ENCODE data around the gene DTNBP1. TPM values are rescaled to one million over a fixed set of nuclear protein-coding genes. Genes with fewer than 3 reads are reported as not detected.
"Not testable (repeated sequence)": the region's sequence is repeated elsewhere in the genome, so short reads cannot be mapped to it uniquely, and the experiment has no call there.

The DTNBP1 gene
- polyA plus RNA-seq, 4 donors, result 23.1 to 26.2 (median 23.8) TPM

GRCh38 chr6:15672291-15672690 lies 9.5 kb upstream of the DTNBP1 start:
- no peak for DNase-seq (ENCODE audit: low read depth in 4 of 4, low spot score in 2 of 4)

DNA sequence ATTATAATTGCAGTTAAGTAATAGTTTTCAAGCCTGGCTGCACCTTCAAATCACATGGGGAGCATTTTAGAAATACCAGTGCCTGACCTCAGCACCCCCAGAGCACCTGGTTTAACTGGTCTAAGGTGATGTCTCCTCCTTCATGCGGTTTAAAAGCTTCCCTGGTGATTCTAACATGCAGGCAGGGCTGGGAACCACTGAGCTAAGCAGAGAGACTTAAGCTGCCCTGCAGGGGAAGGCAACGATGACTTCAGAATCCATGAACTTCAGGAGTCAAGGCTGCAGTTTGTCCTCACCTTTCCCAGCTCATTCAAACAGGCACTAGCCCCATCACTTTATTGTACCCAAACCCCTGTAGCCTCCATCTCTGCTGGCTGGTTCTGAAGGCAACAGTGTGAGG lies 6.1 kb upstream of the DTNBP1 start:
- no peak for DNase-seq (ENCODE audit: low read depth in 4 of 4, low spot score in 2 of 4)

- DNase-seq (ENCODE audit: low read depth in 4 of 4, low spot score in 2 of 4), result not testable (repeated sequence)
Observed at GRCh38 chr6:15666896-15667295, 4.1 kb upstream of the DTNBP1 start.

GRCh38 chr6:15665237-15665636 lies 2.4 kb upstream of the DTNBP1 start:
- DNase-seq (ENCODE audit: low read depth in 4 of 4, low spot score in 2 of 4), result no peak

GRCh38 chr6:15663130-15663871 lies 473 bp upstream of the DTNBP1 start:
- DNase-seq (ENCODE audit: low read depth in 4 of 4, low spot score in 2 of 4), result peak in 1 of 4 donors; percentile 52

DNA sequence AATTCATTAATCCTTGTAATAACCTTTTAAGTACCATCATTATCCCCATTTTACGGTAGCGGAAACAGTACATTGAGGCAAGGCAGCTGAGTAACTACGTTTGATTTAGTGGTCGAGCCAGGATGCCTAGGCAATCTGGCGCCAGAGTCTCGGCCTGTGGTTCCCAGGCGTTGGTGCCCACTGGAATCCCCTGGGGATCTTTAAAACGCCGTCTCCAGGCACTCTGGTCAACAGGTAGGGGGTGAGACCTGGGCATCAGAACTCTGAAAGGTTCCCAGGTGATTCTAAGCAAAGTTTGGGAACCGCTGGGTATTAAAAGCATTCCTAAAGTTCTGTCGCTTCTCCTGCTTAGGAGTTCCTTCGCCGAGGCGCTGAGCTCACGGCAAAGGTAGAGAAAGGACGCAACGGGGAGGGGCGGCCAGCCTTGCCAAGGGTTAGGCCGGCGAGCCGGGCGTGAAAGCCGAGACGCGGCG lies 939 bp downstream of the DTNBP1 start:
- DNase-seq (ENCODE audit: low read depth in 4 of 4, low spot score in 2 of 4), result peak in 1 of 4 donors; percentile 15

DNA sequence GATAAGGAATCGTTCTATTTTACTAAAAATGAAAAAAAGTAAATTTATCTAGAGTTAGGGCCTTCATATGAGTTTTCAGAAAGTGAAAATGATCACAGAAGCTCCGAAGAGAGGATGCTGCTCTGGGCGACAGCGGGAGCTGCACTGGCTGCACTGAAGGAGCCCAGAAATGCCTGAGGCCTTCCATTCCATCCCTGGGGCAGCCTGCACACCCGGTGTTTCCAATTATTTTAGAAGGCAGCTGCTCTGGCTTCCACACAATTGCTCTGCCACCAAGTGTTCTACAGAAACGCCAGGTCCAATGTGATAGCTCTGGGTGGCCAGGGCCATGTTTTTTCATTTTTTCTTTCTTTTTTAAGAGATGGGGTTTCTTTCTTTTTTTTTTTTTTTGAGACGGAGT lies 3.6 kb downstream of the DTNBP1 start:
- DNase-seq (ENCODE audit: low read depth in 4 of 4, low spot score in 2 of 4), result no peak

- no peak for DNase-seq (ENCODE audit: low read depth in 4 of 4, low spot score in 2 of 4)
Observed at GRCh38 chr6:15658181-15658744, 4.6 kb downstream of the DTNBP1 start.

DNA sequence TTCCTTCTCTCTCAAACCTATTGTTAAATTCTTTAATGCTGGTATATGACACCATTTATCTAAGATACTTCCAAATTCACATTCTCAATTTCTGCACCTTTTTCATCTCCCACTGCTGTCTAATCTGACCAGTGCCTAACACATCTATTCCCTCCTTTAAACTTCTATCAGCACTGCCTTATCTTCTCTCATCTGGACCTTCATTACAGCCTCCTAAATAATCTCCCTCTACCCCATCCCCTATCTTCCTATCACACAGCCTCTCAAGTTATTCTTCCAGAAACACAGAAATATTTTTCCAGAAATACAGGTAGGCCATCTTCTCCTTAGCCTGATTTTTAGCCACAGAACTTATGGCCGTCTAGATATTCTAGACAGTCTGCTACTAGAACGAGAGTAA lies 5.5 kb downstream of the DTNBP1 start:
- DNase-seq (ENCODE audit: low read depth in 4 of 4, low spot score in 2 of 4), result no peak

- no peak for DNase-seq (ENCODE audit: low read depth in 4 of 4, low spot score in 2 of 4)
Observed at GRCh38 chr6:15656145-15656544, 6.7 kb downstream of the DTNBP1 start.

- DNase-seq (ENCODE audit: low read depth in 4 of 4, low spot score in 2 of 4), result no peak
Observed at GRCh38 chr6:15654250-15654649, 8.6 kb downstream of the DTNBP1 start.

GRCh38 chr6:15653581-15653980 lies 9.2 kb downstream of the DTNBP1 start:
- no peak for DNase-seq (ENCODE audit: low read depth in 4 of 4, low spot score in 2 of 4)

GRCh38 chr6:15650004-15650559 lies 12.7 kb downstream of the DTNBP1 start:
- DNase-seq (ENCODE audit: low read depth in 4 of 4, low spot score in 2 of 4), result not testable (repeated sequence)

DNA sequence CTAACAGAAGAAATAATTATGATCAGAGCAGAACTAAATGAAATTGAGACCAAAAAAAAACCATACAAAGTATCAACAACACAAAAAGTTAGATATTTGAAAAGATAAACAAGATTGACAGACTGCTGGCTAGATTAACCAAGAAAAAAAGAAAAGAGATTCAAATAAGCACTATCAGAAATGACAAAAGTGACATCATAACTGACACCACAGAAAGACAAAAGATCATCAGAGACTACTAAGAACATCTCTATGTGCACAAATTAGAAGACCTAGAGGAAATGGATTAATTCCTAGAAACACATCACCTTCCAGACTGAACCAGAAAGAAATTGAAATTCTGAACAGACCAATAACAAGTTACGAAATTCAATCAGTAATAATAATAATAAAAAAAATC lies 17.9 kb downstream of the DTNBP1 start:
- no peak for DNase-seq (ENCODE audit: low read depth in 4 of 4, low spot score in 2 of 4)

DNA sequence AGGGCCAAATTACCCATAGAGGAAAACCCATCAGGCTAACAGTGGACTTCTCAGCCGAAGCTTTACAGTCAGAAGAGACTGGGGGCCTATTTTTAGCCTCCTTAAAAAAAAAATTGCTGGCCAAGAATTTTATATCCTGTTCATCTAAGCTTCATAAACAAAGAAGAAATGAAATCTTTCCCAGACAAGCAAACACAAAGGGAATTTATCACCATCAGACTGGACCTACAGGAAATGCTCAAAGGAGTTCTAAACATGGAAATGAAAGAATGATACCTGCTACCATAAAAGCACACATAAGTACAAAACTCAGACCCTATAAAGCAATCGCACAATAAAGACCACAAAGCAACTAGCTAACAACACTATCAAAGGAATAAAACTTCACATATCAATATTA lies 19.3 kb downstream of the DTNBP1 start:
- no peak for DNase-seq (ENCODE audit: low read depth in 4 of 4, low spot score in 2 of 4)

- no peak for DNase-seq (ENCODE audit: low read depth in 4 of 4, low spot score in 2 of 4)
Observed at GRCh38 chr6:15642276-15642675, 20.6 kb downstream of the DTNBP1 start.

- no peak for DNase-seq (ENCODE audit: low read depth in 4 of 4, low spot score in 2 of 4)
Observed at GRCh38 chr6:15638373-15638772, 24.5 kb downstream of the DTNBP1 start.

DNA sequence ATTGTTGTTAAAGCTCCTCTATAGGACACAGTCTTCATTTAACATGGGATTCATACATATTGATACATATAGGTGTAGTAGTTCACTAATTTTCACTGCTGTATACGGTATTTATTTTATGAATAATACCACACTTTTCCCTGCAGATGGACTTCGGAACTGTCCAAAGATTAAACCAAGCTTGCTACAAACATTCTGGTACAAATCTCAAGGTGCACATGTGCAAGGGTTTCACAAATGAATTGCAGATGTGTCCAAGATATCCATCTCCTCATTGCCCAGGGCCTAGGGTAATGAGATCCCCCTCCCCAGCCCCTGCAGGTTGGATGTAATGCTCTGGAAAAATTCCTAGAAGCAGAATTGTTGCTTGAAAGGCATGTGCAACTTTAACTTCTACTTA lies 31.4 kb downstream of the DTNBP1 start:
- DNase-seq (ENCODE audit: low read depth in 4 of 4, low spot score in 2 of 4), result no peak

DNA sequence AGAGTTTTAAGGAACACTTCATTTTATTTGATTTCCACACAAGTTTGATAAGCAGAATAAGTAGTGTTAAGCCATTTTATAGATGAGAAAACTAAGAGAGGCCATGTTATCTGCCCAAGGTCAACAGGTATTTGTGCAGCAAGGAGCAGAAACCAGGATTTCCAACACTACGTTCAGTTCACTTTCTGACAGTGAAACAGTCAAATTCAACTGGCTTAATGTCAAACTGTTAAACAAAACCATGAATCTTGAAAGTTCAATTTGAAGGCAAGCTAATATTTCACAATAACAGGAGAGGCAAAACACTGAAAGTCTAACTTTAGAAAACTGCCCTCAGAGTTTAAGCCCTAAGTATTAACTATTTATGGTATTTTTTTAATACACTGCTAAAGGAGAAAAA lies 32.6 kb downstream of the DTNBP1 start:
- no peak for DNase-seq (ENCODE audit: low read depth in 4 of 4, low spot score in 2 of 4)

DNA sequence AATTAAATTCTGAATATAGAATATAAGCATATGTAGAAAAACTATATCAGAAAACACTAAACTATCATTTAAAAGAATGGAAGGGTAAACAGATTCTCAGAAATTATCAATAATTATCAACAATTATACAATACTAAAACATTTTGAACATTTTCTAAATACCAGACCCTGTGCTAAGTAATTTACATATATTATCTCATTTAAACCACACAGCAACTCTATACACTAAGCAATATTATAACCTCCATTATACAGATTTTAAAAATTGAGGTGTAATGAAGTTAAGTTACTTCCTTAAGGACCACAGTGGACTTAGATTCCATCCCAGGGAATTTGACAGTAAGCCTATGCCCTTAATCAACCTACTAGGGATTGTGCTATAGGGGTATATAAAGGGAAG lies 33.3 kb downstream of the DTNBP1 start:
- no peak for DNase-seq (ENCODE audit: low read depth in 4 of 4, low spot score in 2 of 4)

GRCh38 chr6:15628499-15629131 lies 34.2 kb downstream of the DTNBP1 start:
- DNase-seq (ENCODE audit: low read depth in 4 of 4, low spot score in 2 of 4), result no peak

- no peak for DNase-seq (ENCODE audit: low read depth in 4 of 4, low spot score in 2 of 4)
Observed at GRCh38 chr6:15627821-15628220, 35.0 kb downstream of the DTNBP1 start.

Measured in left renal cortex interstitium (tissue), 4 donors.